Thyroid gland (tissue), 4 donors: ENCODE measurements around the gene BACH2.

Source experiments
- POLR2A ChIP-seq, 2 donors: fragments of 450-650 bp; IDR thresholded peaks; one replicate each; pipeline ENCODE4 v1.6.1; 2017; ENCODE audit warnings: antibody characterized with exemption in 2 of 2, mild to moderate bottlenecking in 2 of 2, moderate library complexity in 1 of 2
- TF ChIP-seq, protein P1 (sequence below), 6 experiments: fragments of 200-600 bp in 3 of 6; fragments of 450-650 bp in 3 of 6; sonication (generic) in 3 of 6; IDR thresholded peaks; one replicate each; pipeline ENCODE4 v1.5.1; 2016 to 2019; ENCODE audit warnings: antibody characterized with exemption in 6 of 6, mild to moderate bottlenecking in 2 of 6, inconsistent platforms in 1 of 6, moderate library complexity in 1 of 6

DNA sequence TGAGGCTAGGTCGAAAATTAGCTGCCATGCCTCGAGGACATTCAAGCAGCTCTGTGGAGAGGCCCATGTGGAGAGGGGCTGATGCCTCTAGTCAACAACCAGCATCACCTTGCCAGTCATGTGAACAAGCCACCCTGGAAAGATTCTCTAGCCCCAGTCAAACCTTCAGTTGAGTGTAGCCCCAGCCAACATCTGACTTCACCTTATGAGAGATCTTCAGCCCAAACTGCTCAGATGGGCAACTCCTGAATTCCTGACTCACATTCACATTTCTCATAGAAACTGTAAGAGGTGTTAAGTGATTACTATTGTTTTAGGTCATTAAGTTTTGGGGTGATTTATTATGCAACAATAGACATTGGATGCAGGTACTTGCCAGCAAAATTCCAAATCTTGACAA lies 357.5 kb downstream of the BACH2 start:
- TF ChIP-seq POLR2A (IDR thresholded peaks at IDR 0.05): no peak
- TF ChIP-seq, protein P1, sequence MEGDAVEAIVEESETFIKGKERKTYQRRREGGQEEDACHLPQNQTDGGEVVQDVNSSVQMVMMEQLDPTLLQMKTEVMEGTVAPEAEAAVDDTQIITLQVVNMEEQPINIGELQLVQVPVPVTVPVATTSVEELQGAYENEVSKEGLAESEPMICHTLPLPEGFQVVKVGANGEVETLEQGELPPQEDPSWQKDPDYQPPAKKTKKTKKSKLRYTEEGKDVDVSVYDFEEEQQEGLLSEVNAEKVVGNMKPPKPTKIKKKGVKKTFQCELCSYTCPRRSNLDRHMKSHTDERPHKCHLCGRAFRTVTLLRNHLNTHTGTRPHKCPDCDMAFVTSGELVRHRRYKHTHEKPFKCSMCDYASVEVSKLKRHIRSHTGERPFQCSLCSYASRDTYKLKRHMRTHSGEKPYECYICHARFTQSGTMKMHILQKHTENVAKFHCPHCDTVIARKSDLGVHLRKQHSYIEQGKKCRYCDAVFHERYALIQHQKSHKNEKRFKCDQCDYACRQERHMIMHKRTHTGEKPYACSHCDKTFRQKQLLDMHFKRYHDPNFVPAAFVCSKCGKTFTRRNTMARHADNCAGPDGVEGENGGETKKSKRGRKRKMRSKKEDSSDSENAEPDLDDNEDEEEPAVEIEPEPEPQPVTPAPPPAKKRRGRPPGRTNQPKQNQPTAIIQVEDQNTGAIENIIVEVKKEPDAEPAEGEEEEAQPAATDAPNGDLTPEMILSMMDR (IDR thresholded peaks at IDR 0.05): no peak
